Measurements from ENCODE around the gene LTC4S.

DNA sequence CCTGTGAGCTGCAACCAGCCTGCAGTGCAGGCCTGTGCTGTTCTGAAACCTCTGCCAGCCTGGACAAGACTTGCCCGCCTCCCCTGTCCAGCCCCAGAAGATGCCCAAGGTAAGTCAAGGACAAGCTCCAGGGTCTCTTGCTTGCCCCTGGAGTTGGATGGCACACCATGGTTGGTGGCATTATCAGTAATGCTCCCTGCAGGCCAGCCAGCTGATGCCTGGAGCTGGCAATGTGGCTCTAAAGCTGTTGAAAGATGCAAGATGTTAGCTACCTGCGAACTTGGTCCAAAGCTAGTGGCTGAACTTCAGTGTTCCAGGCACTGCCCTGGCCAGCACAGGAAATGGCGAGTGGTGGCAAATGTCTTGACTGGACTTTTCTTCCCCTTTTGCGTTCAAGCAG, 14.0 kb upstream of the LTC4S start:
- no peak for TF ChIP-seq POLR2A (IDR thresholded peaks at IDR 0.05)
- TF ChIP-seq, protein P1, sequence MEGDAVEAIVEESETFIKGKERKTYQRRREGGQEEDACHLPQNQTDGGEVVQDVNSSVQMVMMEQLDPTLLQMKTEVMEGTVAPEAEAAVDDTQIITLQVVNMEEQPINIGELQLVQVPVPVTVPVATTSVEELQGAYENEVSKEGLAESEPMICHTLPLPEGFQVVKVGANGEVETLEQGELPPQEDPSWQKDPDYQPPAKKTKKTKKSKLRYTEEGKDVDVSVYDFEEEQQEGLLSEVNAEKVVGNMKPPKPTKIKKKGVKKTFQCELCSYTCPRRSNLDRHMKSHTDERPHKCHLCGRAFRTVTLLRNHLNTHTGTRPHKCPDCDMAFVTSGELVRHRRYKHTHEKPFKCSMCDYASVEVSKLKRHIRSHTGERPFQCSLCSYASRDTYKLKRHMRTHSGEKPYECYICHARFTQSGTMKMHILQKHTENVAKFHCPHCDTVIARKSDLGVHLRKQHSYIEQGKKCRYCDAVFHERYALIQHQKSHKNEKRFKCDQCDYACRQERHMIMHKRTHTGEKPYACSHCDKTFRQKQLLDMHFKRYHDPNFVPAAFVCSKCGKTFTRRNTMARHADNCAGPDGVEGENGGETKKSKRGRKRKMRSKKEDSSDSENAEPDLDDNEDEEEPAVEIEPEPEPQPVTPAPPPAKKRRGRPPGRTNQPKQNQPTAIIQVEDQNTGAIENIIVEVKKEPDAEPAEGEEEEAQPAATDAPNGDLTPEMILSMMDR (IDR thresholded peaks at IDR 0.05) = no peak
- TF ChIP-seq EP300 (IDR thresholded peaks at IDR 0.05) = no peak
- no peak for TF ChIP-seq POLR2AphosphoS5 (IDR thresholded peaks at IDR 0.05)
